22Rv1 (cell line): ENCODE data around the gene GSPT1.

Experiments used
- CTCF ChIP-seq: fragments of 450-650 bp; IDR thresholded peaks from 2 replicates; pipeline ENCODE4 v1.5.1; 2017; ENCODE audit warnings: mild to moderate bottlenecking
- ZFX ChIP-seq: fragments of 450-650 bp; IDR thresholded peaks from 2 replicates; pipeline ENCODE4 v1.6.1; 2017; ENCODE audit warnings: antibody characterized with exemption, borderline replicate concordance

GRCh38 chr16:11915114-11915643 is 577 bp downstream of the GSPT1 start:
- TF ChIP-seq CTCF = peak; percentile 12; the same call in 1 of the 2 replicates
- TF ChIP-seq ZFX = no peak
